Skeletal muscle cell (primary cell): ENCODE measurements around the gene ST3GAL4.

Experiments
- DNase-seq: peaks from one replicate; pipeline ENCODE4 v3.0.0-alpha.2; 2010; ENCODE audit warnings: low read depth
- H3K4me3 ChIP-seq: 2 replicates; pipeline ENCODE4 v1.5.1; 2011; ENCODE audit warnings: low read depth, mild to moderate bottlenecking, control low read depth, low read length, moderate library complexity

The ST3GAL4 gene

GRCh38 chr11:126433244-126433846, 77.9 kb downstream of the ST3GAL4 start:
- no peak for DNase-seq
- H3K4me3 ChIP-seq = no peak overlapping the region

GRCh38 chr11:126433989-126434949, 78.8 kb downstream of the ST3GAL4 start:
- DNase-seq = no peak
- H3K4me3 ChIP-seq = no peak overlapping the region

- no peak for DNase-seq
- H3K4me3 ChIP-seq = no peak overlapping the region
Measured at GRCh38 chr11:126434950-126435335, 79.5 kb downstream of the ST3GAL4 start.

- H3K4me3 ChIP-seq = no peak overlapping the region
- DNase-seq = no peak
Measured at GRCh38 chr11:126436209-126436755, 80.8 kb downstream of the ST3GAL4 start.

- no peak for DNase-seq
Measured at GRCh38 chr11:126437731-126438130, 82.2 kb downstream of the ST3GAL4 start.

GRCh38 chr11:126438272-126438671, 82.8 kb downstream of the ST3GAL4 start:
- no peak for DNase-seq
- no peak overlapping the region for H3K4me3 ChIP-seq

More at GRCh38 chr11:126437731-126438130, 82.2 kb downstream of the ST3GAL4 start:
- H3K4me3 ChIP-seq = no peak overlapping the region

- no peak for DNase-seq
- no peak overlapping the region for H3K4me3 ChIP-seq
Measured at GRCh38 chr11:126438691-126439090, 83.2 kb downstream of the ST3GAL4 start.

GRCh38 chr11:126440276-126440675, 84.8 kb downstream of the ST3GAL4 start:
- DNase-seq = no peak
- H3K4me3 ChIP-seq = no peak overlapping the region

GRCh38 chr11:126440792-126441514, 85.5 kb downstream of the ST3GAL4 start:
- DNase-seq = no peak
- no peak overlapping the region for H3K4me3 ChIP-seq

GRCh38 chr11:126443120-126443519, 87.6 kb downstream of the ST3GAL4 start:
- no peak for DNase-seq
- H3K4me3 ChIP-seq = no peak overlapping the region

GRCh38 chr11:126444072-126444471, 88.6 kb downstream of the ST3GAL4 start:
- DNase-seq = no peak
- H3K4me3 ChIP-seq = no peak overlapping the region

- DNase-seq = no peak
Measured at GRCh38 chr11:126446581-126446980, 91.1 kb downstream of the ST3GAL4 start.

GRCh38 chr11:126450198-126450597, 94.7 kb downstream of the ST3GAL4 start:
- no peak overlapping the region for H3K4me3 ChIP-seq
- no peak for DNase-seq

More at GRCh38 chr11:126446581-126446980, 91.1 kb downstream of the ST3GAL4 start:
- H3K4me3 ChIP-seq = no peak overlapping the region

GRCh38 chr11:126450806-126451205, 95.3 kb downstream of the ST3GAL4 start:
- DNase-seq = no peak
- no peak overlapping the region for H3K4me3 ChIP-seq

GRCh38 chr11:126451211-126451802, 95.8 kb downstream of the ST3GAL4 start:
- DNase-seq = no peak
- no peak overlapping the region for H3K4me3 ChIP-seq

GRCh38 chr11:126452241-126453101, 97.0 kb downstream of the ST3GAL4 start:
- no peak for DNase-seq
- no peak overlapping the region for H3K4me3 ChIP-seq

- no peak overlapping the region for H3K4me3 ChIP-seq
- no peak for DNase-seq
Measured at GRCh38 chr11:126456089-126456488, 100.6 kb downstream of the ST3GAL4 start.

- DNase-seq = no peak
- no peak overlapping the region for H3K4me3 ChIP-seq
Measured at GRCh38 chr11:126456783-126457542, 101.5 kb downstream of the ST3GAL4 start.
